ENCODE data around the gene CEP63.
"Not testable (repeated sequence)": the region's sequence is repeated elsewhere in the genome, so short reads cannot be mapped to it uniquely, and the experiment has no call there.

CEP63 gene

GRCh38 chr3:134516905-134517304 lies 31.0 kb downstream of the CEP63 start:
- no peak for DNase-seq (ENCODE audit: low read depth in 2 of 2)

GRCh38 chr3:134517791-134518190 lies 31.9 kb downstream of the CEP63 start:
- DNase-seq (ENCODE audit: low read depth in 2 of 2): no peak

GRCh38 chr3:134522541-134522940 lies 36.7 kb downstream of the CEP63 start:
- no peak for DNase-seq (ENCODE audit: low read depth in 2 of 2)

- DNase-seq (ENCODE audit: low read depth in 2 of 2): no peak
Observed at GRCh38 chr3:134525293-134525692, 39.4 kb downstream of the CEP63 start.

- DNase-seq (ENCODE audit: low read depth in 2 of 2): no peak
Observed at GRCh38 chr3:134526319-134526718, 40.5 kb downstream of the CEP63 start.

- DNase-seq (ENCODE audit: low read depth in 2 of 2): no peak
Observed at GRCh38 chr3:134527037-134527436, 41.2 kb downstream of the CEP63 start.

- DNase-seq (ENCODE audit: low read depth in 2 of 2): no peak
Observed at GRCh38 chr3:134527538-134528186, 41.8 kb downstream of the CEP63 start.

GRCh38 chr3:134533493-134533892 lies 47.6 kb downstream of the CEP63 start:
- no peak for DNase-seq (ENCODE audit: low read depth in 2 of 2)

GRCh38 chr3:134535186-134535970 lies 49.5 kb downstream of the CEP63 start:
- DNase-seq (ENCODE audit: low read depth in 2 of 2): no peak

GRCh38 chr3:134536781-134537180 lies 50.9 kb downstream of the CEP63 start:
- DNase-seq (ENCODE audit: low read depth in 2 of 2): no peak

- no peak for DNase-seq (ENCODE audit: low read depth in 2 of 2)
Observed at GRCh38 chr3:134542287-134542958, 56.6 kb downstream of the CEP63 start.

- DNase-seq (ENCODE audit: low read depth in 2 of 2): no peak
Observed at GRCh38 chr3:134543113-134543512, 57.3 kb downstream of the CEP63 start.

- no peak for DNase-seq (ENCODE audit: low read depth in 2 of 2)
Observed at GRCh38 chr3:134544316-134544715, 58.5 kb downstream of the CEP63 start.

- DNase-seq (ENCODE audit: low read depth in 2 of 2): not testable (repeated sequence)
Observed at GRCh38 chr3:134544783-134545182, 58.9 kb downstream of the CEP63 start.

GRCh38 chr3:134545818-134546217 lies 60.0 kb downstream of the CEP63 start:
- no peak for DNase-seq (ENCODE audit: low read depth in 2 of 2)

GRCh38 chr3:134552784-134553183 lies 66.9 kb downstream of the CEP63 start:
- DNase-seq (ENCODE audit: low read depth in 2 of 2): no peak

- DNase-seq (ENCODE audit: low read depth in 2 of 2): no peak
Observed at GRCh38 chr3:134559591-134559990, 73.7 kb downstream of the CEP63 start.

- DNase-seq (ENCODE audit: low read depth in 2 of 2): no peak
Observed at GRCh38 chr3:134562055-134562454, 76.2 kb downstream of the CEP63 start.

- no peak for DNase-seq (ENCODE audit: low read depth in 2 of 2)
Observed at GRCh38 chr3:134563601-134564000, 77.7 kb downstream of the CEP63 start.

- no peak for DNase-seq (ENCODE audit: low read depth in 2 of 2)
Observed at GRCh38 chr3:134564991-134565390, 79.1 kb downstream of the CEP63 start.

GRCh38 chr3:134567605-134568004 lies 81.7 kb downstream of the CEP63 start:
- no peak for DNase-seq (ENCODE audit: low read depth in 2 of 2)

GRCh38 chr3:134568790-134569189 lies 82.9 kb downstream of the CEP63 start:
- no peak for DNase-seq (ENCODE audit: low read depth in 2 of 2)

- DNase-seq (ENCODE audit: low read depth in 2 of 2): not testable (repeated sequence)
Observed at GRCh38 chr3:134569899-134570298, 84.0 kb downstream of the CEP63 start.

Measured in stimulated activated CD8-positive, alpha-beta memory T cell treated with anti-CD3 and anti-CD28 coated beads, Interleukin-2, amount 100 ng/mL, for 48 hours (primary cell).